ENCODE results near the gene SPN. TPM values are rescaled to one million over a fixed set of nuclear protein-coding genes. Genes with fewer than 3 reads are reported as not detected.
"Not testable (repeated sequence)": the region's sequence is repeated elsewhere in the genome, so short reads cannot be mapped to it uniquely, and the experiment has no call there.

Gene SPN
- total RNA-seq, 1 experiment from 2014 or later: not detected

- DNase-seq: no peak
- CTCF ChIA-PET: interaction anchor here (0.6 kb wide), 2 partner anchors 316 to 597 kb away, joined by 3 to 9 read pairs; partner anchors contain the start of gene DOC2A
- no TSS peak for BruUV-seq (replicated peaks)
- Mint-ChIP-seq H3K4me1 (ENCODE audit: low read depth, unreplicated experiment) (peaks cover 7% of the 10 kb centered on the region), H3K27me3 (ENCODE audit: unreplicated experiment) (peaks cover 26% of the 10 kb centered on the region), H3K36me3 (ENCODE audit: insufficient read depth, unreplicated experiment) (no peaks in the 10 kb centered on the region), H3K4me3 (ENCODE audit: low read depth, unreplicated experiment) (no peak overlapping the region), H3K9me3 (ENCODE audit: low read depth, unreplicated experiment) (no peaks in the 10 kb centered on the region), H3K27ac (ENCODE audit: unreplicated experiment) (no peak overlapping the region)
- TF ChIP-seq CTCF (IDR thresholded peaks at IDR 0.05; ENCODE audit: unreplicated experiment): no peak
- intact Hi-C loops (cut with micrococcal nuclease; ENCODE audit: unreplicated experiment): no loop called here
Observed at GRCh38 chr16:29694384-29695195, 31.5 kb downstream of the SPN start.

- BruUV-seq (replicated peaks); intact Hi-C loops (cut with micrococcal nuclease; ENCODE audit: unreplicated experiment); H3K4me3 Mint-ChIP-seq (ENCODE audit: low read depth, unreplicated experiment); H3K27ac Mint-ChIP-seq (ENCODE audit: unreplicated experiment); H3K9me3 Mint-ChIP-seq (ENCODE audit: low read depth, unreplicated experiment); H3K36me3 Mint-ChIP-seq (ENCODE audit: insufficient read depth, unreplicated experiment); DNase-seq: not testable (repeated sequence)
- H3K27me3 Mint-ChIP-seq (ENCODE audit: unreplicated experiment): peaks cover 30% of the 10 kb centered on the region
- CTCF ChIA-PET: interaction anchor here (0.6 kb wide), 1 partner anchor 315 kb away, joined by 3 read pairs; the partner anchor contains the start of gene DOC2A
- H3K4me1 Mint-ChIP-seq (ENCODE audit: low read depth, unreplicated experiment): peaks cover 11% of the 10 kb centered on the region
Observed at GRCh38 chr16:29695675-29696074, 32.6 kb downstream of the SPN start.

- Mint-ChIP-seq H3K36me3 (ENCODE audit: insufficient read depth, unreplicated experiment) (no peaks in the 10 kb centered on the region), H3K27me3 (ENCODE audit: unreplicated experiment) (peaks cover 30% of the 10 kb centered on the region), H3K9me3 (ENCODE audit: low read depth, unreplicated experiment) (no peaks in the 10 kb centered on the region), H3K4me1 (ENCODE audit: low read depth, unreplicated experiment) (peaks cover 16% of the 10 kb centered on the region), H3K27ac (ENCODE audit: unreplicated experiment) (no peak overlapping the region), H3K4me3 (ENCODE audit: low read depth, unreplicated experiment) (no peak overlapping the region)
- CTCF ChIA-PET: no interaction called here
- BruUV-seq (replicated peaks): no TSS peak
- no peak for TF ChIP-seq CTCF (IDR thresholded peaks at IDR 0.05; ENCODE audit: unreplicated experiment)
- intact Hi-C loops (cut with micrococcal nuclease; ENCODE audit: unreplicated experiment): no loop called here
- DNase-seq: no peak
Observed at GRCh38 chr16:29696881-29697331, 33.9 kb downstream of the SPN start.

- TF ChIP-seq CTCF (IDR thresholded peaks at IDR 0.05; ENCODE audit: unreplicated experiment): no peak
- no TSS peak for BruUV-seq (replicated peaks)
- DNase-seq: no peak
- no peak overlapping the region for H3K4me3 Mint-ChIP-seq (ENCODE audit: low read depth, unreplicated experiment)
- intact Hi-C loops (cut with micrococcal nuclease; ENCODE audit: unreplicated experiment): no loop called here
- H3K36me3 Mint-ChIP-seq (ENCODE audit: insufficient read depth, unreplicated experiment): no peaks in the 10 kb centered on the region
- peaks cover 16% of the 10 kb centered on the region for H3K4me1 Mint-ChIP-seq (ENCODE audit: low read depth, unreplicated experiment)
- CTCF ChIA-PET: no interaction called here
- no peak overlapping the region for H3K27ac Mint-ChIP-seq (ENCODE audit: unreplicated experiment)
- no peaks in the 10 kb centered on the region for H3K9me3 Mint-ChIP-seq (ENCODE audit: low read depth, unreplicated experiment)
- peaks cover 30% of the 10 kb centered on the region for H3K27me3 Mint-ChIP-seq (ENCODE audit: unreplicated experiment)
Observed at GRCh38 chr16:29697391-29697790, 34.3 kb downstream of the SPN start.

- no TSS peak for BruUV-seq (replicated peaks)
- Mint-ChIP-seq H3K4me1 (ENCODE audit: low read depth, unreplicated experiment) (peaks cover 16% of the 10 kb centered on the region), H3K36me3 (ENCODE audit: insufficient read depth, unreplicated experiment) (no peaks in the 10 kb centered on the region), H3K27me3 (ENCODE audit: unreplicated experiment) (peaks cover 30% of the 10 kb centered on the region), H3K27ac (ENCODE audit: unreplicated experiment) (no peak overlapping the region), H3K9me3 (ENCODE audit: low read depth, unreplicated experiment) (no peaks in the 10 kb centered on the region), H3K4me3 (ENCODE audit: low read depth, unreplicated experiment) (no peak overlapping the region)
- intact Hi-C loops (cut with micrococcal nuclease; ENCODE audit: unreplicated experiment): no loop called here
- CTCF ChIA-PET: interaction anchor here (1.2 kb wide), 1 partner anchor 118 kb away, joined by 3 read pairs; the partner anchor contains the start of gene PAGR1
- DNase-seq: no peak
- no peak for TF ChIP-seq CTCF (IDR thresholded peaks at IDR 0.05; ENCODE audit: unreplicated experiment)
Observed at GRCh38 chr16:29698042-29698441, 35.0 kb downstream of the SPN start.

All from Calu3 (cell line).